HG03521 (cell line): ENCODE measurements around the gene PDE4B.
"Not testable (repeated sequence)": the region's sequence is repeated elsewhere in the genome, so short reads cannot be mapped to it uniquely, and the experiment has no call there.

ENCODE experiments used
- ATAC-seq: cut with Tn5 transposase; IDR thresholded peaks from one replicate; pipeline ENCODE4 v1.9.1; 2021; ENCODE audit warnings: mild to moderate bottlenecking, moderate library complexity; ENCODE audit not compliant: unreplicated experiment

Gene PDE4B

GRCh38 chr1:65813956-65814355 lies 21.3 kb downstream of the PDE4B start:
- ATAC-seq = no peak

GRCh38 chr1:65814752-65815151 lies 22.1 kb downstream of the PDE4B start:
- ATAC-seq = no peak

GRCh38 chr1:65817891-65818290 lies 25.2 kb downstream of the PDE4B start:
- no peak for ATAC-seq

- ATAC-seq = no peak
These were observed 26.3 kb downstream of the PDE4B start for GRCh38 chr1:65818966-65819365.

GRCh38 chr1:65820983-65821382 lies 28.3 kb downstream of the PDE4B start:
- ATAC-seq = no peak

GRCh38 chr1:65821386-65821785 lies 28.7 kb downstream of the PDE4B start:
- no peak for ATAC-seq

GRCh38 chr1:65824103-65824502 lies 31.4 kb downstream of the PDE4B start:
- no peak for ATAC-seq

- no peak for ATAC-seq
These were observed 33.0 kb downstream of the PDE4B start for GRCh38 chr1:65825741-65826140.

GRCh38 chr1:65826782-65827181 lies 34.1 kb downstream of the PDE4B start:
- no peak for ATAC-seq

- ATAC-seq = no peak
These were observed 34.7 kb downstream of the PDE4B start for GRCh38 chr1:65827346-65827745.

GRCh38 chr1:65830306-65830705 lies 37.6 kb downstream of the PDE4B start:
- ATAC-seq = no peak

GRCh38 chr1:65832296-65832695 lies 39.6 kb downstream of the PDE4B start:
- ATAC-seq = no peak

GRCh38 chr1:65836686-65837085 lies 44.0 kb downstream of the PDE4B start:
- no peak for ATAC-seq

GRCh38 chr1:65840683-65841082 lies 48.0 kb downstream of the PDE4B start:
- ATAC-seq = no peak

- no peak for ATAC-seq
These were observed 51.6 kb downstream of the PDE4B start for GRCh38 chr1:65844296-65844695.

- ATAC-seq = no peak
These were observed 52.3 kb downstream of the PDE4B start for GRCh38 chr1:65844821-65845534.

GRCh38 chr1:65845535-65846060 lies 52.9 kb downstream of the PDE4B start:
- no peak for ATAC-seq

- no peak for ATAC-seq
These were observed 54.2 kb downstream of the PDE4B start for GRCh38 chr1:65846866-65847265.

GRCh38 chr1:65850281-65850680 lies 57.6 kb downstream of the PDE4B start:
- ATAC-seq = no peak

- ATAC-seq = not testable (repeated sequence)
These were observed 63.9 kb downstream of the PDE4B start for GRCh38 chr1:65856591-65856990.

- no peak for ATAC-seq
These were observed 73.7 kb downstream of the PDE4B start for GRCh38 chr1:65866439-65866838.

- ATAC-seq = no peak
These were observed 79.6 kb downstream of the PDE4B start for GRCh38 chr1:65872301-65872700.

- not testable (repeated sequence) for ATAC-seq
These were observed 85.6 kb downstream of the PDE4B start for GRCh38 chr1:65878342-65878741.
